Heart right ventricle (tissue), 16 donors: ENCODE results near the gene KCTD19. TPM values are rescaled to one million over a fixed set of nuclear protein-coding genes. Genes with fewer than 3 reads are reported as not detected.

Experiments used
- ATAC-seq, 8 donors: fragments of 200-7000 bp; cut with Tn5 transposase; one replicate each; pipeline ENCODE4 v1.9.1; 2020; ENCODE audit warnings: mild to moderate bottlenecking in 8 of 8, moderate library complexity in 8 of 8, moderate number of reproducible peaks in 1 of 8
- DNase-seq, 2 donors: peaks; one replicate each; pipeline ENCODE4 v3.0.0-alpha.2; 2020
- H3K27ac ChIP-seq, 10 donors: fragments of 200-600 bp; sonication (generic) in 2 of 10; one replicate each; pipeline versions ENCODE4 v1.5.0 to v1.8.0; 2020 to 2022; ENCODE audit warnings: mild to moderate bottlenecking in 3 of 10
- H3K27me3 ChIP-seq, 7 donors: fragments of 200-600 bp; one replicate each; pipeline ENCODE4 v1.8.0; 2021 to 2022; ENCODE audit warnings: mild to moderate bottlenecking in 2 of 7
- H3K36me3 ChIP-seq, 9 donors: fragments of 200-600 bp; sonication (generic) in 1 of 9; one replicate each; pipeline versions ENCODE4 v1.5.0 to v1.8.0; 2020 to 2022; ENCODE audit warnings: mild to moderate bottlenecking in 2 of 9
- H3K4me1 ChIP-seq, 9 donors: fragments of 200-600 bp; sonication (generic) in 1 of 9; one replicate each; pipeline versions ENCODE4 v1.5.0 to v1.8.0; 2020 to 2022; ENCODE audit warnings: mild to moderate bottlenecking in 4 of 9
- H3K4me3 ChIP-seq, 10 donors: fragments of 200-600 bp; sonication (generic) in 2 of 10; one replicate each; pipeline versions ENCODE4 v1.5.0 to v1.8.0; 2020 to 2022; ENCODE audit warnings: mild to moderate bottlenecking in 7 of 10, moderate library complexity in 2 of 10
- H3K9me3 ChIP-seq, 11 donors: fragments of 200-600 bp in 10 of 11; sonication (generic) in 2 of 11; one replicate each; pipeline versions ENCODE4 v1.5.0 to v1.8.0; 2013 to 2022; ENCODE audit warnings: mild to moderate bottlenecking in 2 of 11, control low read depth in 1 of 11, moderate library complexity in 1 of 11
- WGBS, 2 donors: extraction: QIAGEN DNeasy Blood & Tissue Kit; methylation state at CpG; one replicate each; pipeline ENCODE4 v1.1.7; 2013; ENCODE audit warnings: inconsistent platforms in 1 of 2; 5-methylcytosine and 5-hydroxymethylcytosine counted together
- intact Hi-C, 10 donors: fragments of 100-400 bp; cut with DNase I; formaldehyde crosslinking; loops; one replicate each; pipeline versions ENCODE4 v1.11.1 to v1.14.2; 2022
- polyA plus RNA-seq, 2 donors: library from polyadenylated mRNA; stranded (reverse); fragments of 200-250 nt; gene quantifications; one replicate each; pipeline ENCODE4 v1.2.3, GENCODE V29; 2013
- total RNA-seq, 10 donors: library from RNA; stranded (reverse); fragmentation: NEBNext Ultra II Directional in 3 of 10; extraction: Animal tissue kit (Norgen Biotek cat#: 25700) in 3 of 10; gene quantifications; one replicate each; pipeline versions ENCODE4 v1.2.1 to v1.2.4, GENCODE V29; 2021 to 2023
- TF ChIP-seq, protein P1 (sequence below), 9 donors: fragments of 200-600 bp; sonication (generic) in 2 of 9; IDR thresholded peaks; one replicate each; pipeline versions ENCODE4 v1.5.0 to v1.8.0; 2021 to 2022; ENCODE audit warnings: antibody characterized with exemption in 9 of 9, mild to moderate bottlenecking in 5 of 9, moderate library complexity in 1 of 9
- donor health status: Arrhythmogenic right ventricular cardiomyopathy.
- donor health status: ischemic (EF 13 %, LVEDD 7.1; RV severe dilation, severe dysfunction).
- donor health status: healthy with polysubstance abuse.
- donor health status: DM: no; HTN: yes; CAD: no.
- donor health status: DM: no; HTN: no; CAD: no.
- donor health status: ischemic (EF 25% LVEDD 6.9; RV normal size, moderate dysfunction).
- donor health status: ischemic (EF 25% LVEDD 5.7; RV mildly dilated, moderate dysfunction).
- donor health status: healthy.
- donor health status: DM: yes; HTN: yes; CAD: no.
- donor health status: Ischemic cardiomyopathy.
- donor health status: ischemic (EF 35%, LVEDD 5.7; RV mildly dilated, moderate dysfunction).
- donor health status: nonischemic (EF 11% LVEDD 7.7; RV severe dilation, severe dysfunction).
- donor health status: DM: yes; HTN: yes; CAD: no.
- donor health status: PGD.
- donor health status: ischemic (EF 29% LVEDD 5.4; RV normal size, mild dysfunction).
- donor health status: nonischemic (EF 23%, LVEDD 6.1; RV moderate dilation, normal function).

KCTD19 gene
- total and polyA plus RNA-seq, 12 donors = 0.01 to 0.22 TPM; not detected in 10

- intact Hi-C loops = no loop called here
- TF ChIP-seq, protein P1, sequence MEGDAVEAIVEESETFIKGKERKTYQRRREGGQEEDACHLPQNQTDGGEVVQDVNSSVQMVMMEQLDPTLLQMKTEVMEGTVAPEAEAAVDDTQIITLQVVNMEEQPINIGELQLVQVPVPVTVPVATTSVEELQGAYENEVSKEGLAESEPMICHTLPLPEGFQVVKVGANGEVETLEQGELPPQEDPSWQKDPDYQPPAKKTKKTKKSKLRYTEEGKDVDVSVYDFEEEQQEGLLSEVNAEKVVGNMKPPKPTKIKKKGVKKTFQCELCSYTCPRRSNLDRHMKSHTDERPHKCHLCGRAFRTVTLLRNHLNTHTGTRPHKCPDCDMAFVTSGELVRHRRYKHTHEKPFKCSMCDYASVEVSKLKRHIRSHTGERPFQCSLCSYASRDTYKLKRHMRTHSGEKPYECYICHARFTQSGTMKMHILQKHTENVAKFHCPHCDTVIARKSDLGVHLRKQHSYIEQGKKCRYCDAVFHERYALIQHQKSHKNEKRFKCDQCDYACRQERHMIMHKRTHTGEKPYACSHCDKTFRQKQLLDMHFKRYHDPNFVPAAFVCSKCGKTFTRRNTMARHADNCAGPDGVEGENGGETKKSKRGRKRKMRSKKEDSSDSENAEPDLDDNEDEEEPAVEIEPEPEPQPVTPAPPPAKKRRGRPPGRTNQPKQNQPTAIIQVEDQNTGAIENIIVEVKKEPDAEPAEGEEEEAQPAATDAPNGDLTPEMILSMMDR (IDR thresholded peaks at IDR 0.05) = no peak
- Histone ChIP-seq H3K4me1 (no peaks in the 10 kb centered on the region), H3K27me3 (peaks cover 0 to 3% (median 0%) of the 10 kb centered on the region in 7 donors), H3K4me3 (no peak overlapping the region), H3K9me3 (peaks cover 0 to 17% (median 0%) of the 10 kb centered on the region in 11 donors), H3K27ac (no peak overlapping the region), H3K36me3 (no peaks in the 10 kb centered on the region)
- ATAC-seq = no peak
- no peak for DNase-seq
- 89 to 90% methylated on average over 1 of the region's 1 CpG for WGBS, 2 donors
These were observed 10.1 kb upstream of the KCTD19 start for GRCh38 chr16:67336648-67337047.

DNA sequence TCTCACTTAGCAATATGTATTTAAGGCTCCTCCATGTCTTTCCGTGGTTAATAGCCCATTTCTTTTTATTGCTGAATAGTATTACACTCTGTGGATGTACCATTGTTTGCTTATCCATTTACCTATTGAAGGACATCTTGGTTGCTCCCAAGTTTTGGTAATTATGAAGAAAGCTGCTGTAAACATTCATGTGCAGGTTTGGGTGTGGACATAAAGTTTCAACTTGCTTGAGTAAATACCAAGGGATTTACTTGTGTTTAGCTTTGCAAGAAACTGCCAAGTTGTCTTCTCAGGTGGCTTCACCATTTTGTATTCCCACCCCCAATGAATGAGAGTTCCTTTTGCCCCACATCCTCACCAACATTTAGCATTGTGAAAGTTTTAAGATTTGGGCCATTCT, 9.6 kb upstream of the KCTD19 start:
- no peak overlapping the region for H3K4me3 ChIP-seq
- H3K27ac ChIP-seq = no peak overlapping the region
- TF ChIP-seq, protein P1 (IDR thresholded peaks at IDR 0.05) = no peak
- H3K36me3 ChIP-seq = no peaks in the 10 kb centered on the region
- ATAC-seq = no peak
- DNase-seq = no peak
- intact Hi-C loops = no loop called here
- no peaks in the 10 kb centered on the region for H3K4me1 ChIP-seq
- H3K9me3 ChIP-seq = peaks cover 0 to 17% (median 0%) of the 10 kb centered on the region in 11 donors
- H3K27me3 ChIP-seq = peaks cover 0 to 3% (median 0%) of the 10 kb centered on the region in 7 donors
- 77 to 84% methylated on average over 1 of the region's 1 CpG for WGBS, 2 donors

DNA sequence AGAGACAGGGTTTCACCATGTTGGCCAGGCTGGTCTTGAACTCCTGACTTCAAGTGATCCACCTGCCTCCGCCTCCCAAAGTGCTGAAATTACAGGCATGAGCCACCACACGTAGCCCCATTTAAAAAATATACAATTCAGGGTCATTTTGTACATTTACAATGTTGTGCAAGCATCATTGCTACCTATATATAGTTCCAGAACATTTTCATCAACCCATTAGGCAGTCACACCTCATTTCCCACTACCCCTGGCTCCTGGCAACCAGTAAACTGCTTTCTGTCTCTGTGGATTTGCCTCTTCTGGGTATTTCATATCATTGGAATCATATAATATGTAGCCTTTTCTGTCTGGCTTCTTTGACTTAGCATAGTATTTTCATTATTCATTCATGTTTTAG, 6.8 kb upstream of the KCTD19 start:
- intact Hi-C loops = no loop called here
- TF ChIP-seq, protein P1 (IDR thresholded peaks at IDR 0.05) = no peak
- 67 to 75% methylated on average over 2 of the region's 2 CpGs for WGBS, 2 donors
- Histone ChIP-seq H3K4me3 (no peak overlapping the region), H3K27me3 (peaks cover 0 to 3% (median 0%) of the 10 kb centered on the region in 7 donors), H3K9me3 (peaks cover 0 to 17% (median 0%) of the 10 kb centered on the region in 11 donors), H3K27ac (no peak overlapping the region), H3K36me3 (no peaks in the 10 kb centered on the region), H3K4me1 (no peaks in the 10 kb centered on the region)
- ATAC-seq = no peak
- no peak for DNase-seq

DNA sequence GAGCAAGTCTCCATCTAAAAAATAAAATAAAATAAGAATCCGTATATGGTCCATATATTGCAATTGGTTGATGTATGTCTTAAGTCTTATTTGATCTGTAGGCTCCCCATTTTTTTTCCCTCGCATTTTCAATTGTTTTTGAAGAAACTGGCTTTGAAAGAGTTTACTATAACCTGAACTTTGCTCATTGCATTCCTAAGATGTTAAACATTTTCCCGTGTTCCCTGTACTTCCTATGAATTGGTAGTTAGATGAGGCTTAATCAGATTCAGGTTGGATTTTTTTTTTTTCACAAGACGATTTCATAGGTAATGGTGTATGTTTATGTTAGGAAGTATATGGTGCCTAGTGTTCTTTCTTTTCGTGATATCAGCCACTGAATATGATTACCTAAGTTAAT, 3.4 kb upstream of the KCTD19 start:
- 75 to 77% methylated on average over 5 of the region's 5 CpGs for WGBS, 2 donors
- intact Hi-C loops = no loop called here
- Histone ChIP-seq H3K4me1 (peaks cover 4 to 22% (median 7%) of the 10 kb centered on the region in 9 donors), H3K27me3 (peaks cover 0 to 25% (median 7%) of the 10 kb centered on the region in 7 donors), H3K9me3 (peaks cover 0 to 8% (median 0%) of the 10 kb centered on the region in 11 donors), H3K4me3 (no peak overlapping the region), H3K36me3 (no peaks in the 10 kb centered on the region), H3K27ac (no peak overlapping the region)
- ATAC-seq (no peak), DNase-seq (no peak)
- TF ChIP-seq, protein P1 (IDR thresholded peaks at IDR 0.05) = no peak
